Inflammatory macrophage (primary cell): Measurements from ENCODE around the gene L3MBTL4.
"Not testable (repeated sequence)": the region's sequence is repeated elsewhere in the genome, so short reads cannot be mapped to it uniquely, and the experiment has no call there.

Experiments used
- DNase-seq, 2 donors: peaks; one replicate each; pipeline ENCODE4 v3.0.0-alpha.2; 2020 to 2022

Gene L3MBTL4

GRCh38 chr18:6297875-6298274, 116.8 kb downstream of the L3MBTL4 start:
- no peak for DNase-seq

- peak; percentile 29 to 60 for DNase-seq
Measured at GRCh38 chr18:6294148-6294784, 120.4 kb downstream of the L3MBTL4 start.

GRCh38 chr18:6289843-6290242, 124.9 kb downstream of the L3MBTL4 start:
- DNase-seq, result no peak

GRCh38 chr18:6286585-6286984, 128.1 kb downstream of the L3MBTL4 start:
- no peak for DNase-seq

- no peak for DNase-seq
Measured at GRCh38 chr18:6284761-6285160, 129.9 kb downstream of the L3MBTL4 start.

GRCh38 chr18:6284300-6284699, 130.4 kb downstream of the L3MBTL4 start:
- DNase-seq, result no peak

GRCh38 chr18:6281874-6282273, 132.8 kb downstream of the L3MBTL4 start:
- DNase-seq, result no peak

GRCh38 chr18:6280211-6280743, 134.4 kb downstream of the L3MBTL4 start:
- DNase-seq, result no peak

GRCh38 chr18:6279308-6279707, 135.4 kb downstream of the L3MBTL4 start:
- no peak for DNase-seq

GRCh38 chr18:6273423-6273822, 141.3 kb downstream of the L3MBTL4 start:
- DNase-seq, result no peak

- not testable (repeated sequence) for DNase-seq
Measured at GRCh38 chr18:6272144-6272543, 142.6 kb downstream of the L3MBTL4 start.

GRCh38 chr18:6271585-6271984, 143.1 kb downstream of the L3MBTL4 start:
- DNase-seq, result no peak

- no peak for DNase-seq
Measured at GRCh38 chr18:6270771-6271216, 143.9 kb downstream of the L3MBTL4 start.

GRCh38 chr18:6269660-6270332, 144.9 kb downstream of the L3MBTL4 start:
- no peak for DNase-seq

GRCh38 chr18:6266212-6266611, 148.5 kb downstream of the L3MBTL4 start:
- DNase-seq, result no peak

GRCh38 chr18:6261938-6262337, 152.8 kb downstream of the L3MBTL4 start:
- DNase-seq, result no peak

- not testable (repeated sequence) for DNase-seq
Measured at GRCh38 chr18:6259324-6259723, 155.4 kb downstream of the L3MBTL4 start.

GRCh38 chr18:6257950-6258349, 156.8 kb downstream of the L3MBTL4 start:
- DNase-seq, result no peak

GRCh38 chr18:6256521-6256920, 158.2 kb downstream of the L3MBTL4 start:
- peak; percentile 65 to 80 for DNase-seq

GRCh38 chr18:6255886-6256285, 158.8 kb downstream of the L3MBTL4 start:
- DNase-seq, result peak; percentile 5 to 20

GRCh38 chr18:6255116-6255705, 159.5 kb downstream of the L3MBTL4 start:
- peak; percentile 66 to 72 for DNase-seq

GRCh38 chr18:6254456-6254855, 160.3 kb downstream of the L3MBTL4 start:
- DNase-seq, result peak in 1 of 2 donors; percentile 12

- DNase-seq, result no peak
Measured at GRCh38 chr18:6251084-6251483, 163.6 kb downstream of the L3MBTL4 start.

- DNase-seq, result no peak
Measured at GRCh38 chr18:6249788-6250187, 164.9 kb downstream of the L3MBTL4 start.
